Activated CD8-positive, alpha-beta T cell treated with anti-CD3 and anti-CD28 coated beads for 36 hours (primary cell): ENCODE data around the gene TFIP11. TPM values are rescaled to one million over a fixed set of nuclear protein-coding genes. Genes with fewer than 3 reads are reported as not detected.
"Not testable (repeated sequence)": the region's sequence is repeated elsewhere in the genome, so short reads cannot be mapped to it uniquely, and the experiment has no call there.

ENCODE experiments used
- ATAC-seq: fragments of 200-7000 bp; cut with Tn5 transposase; one replicate; pipeline ENCODE4 v1.10.0; 2021; ENCODE audit warnings: mild to moderate bottlenecking, moderate library complexity
- CTCF ChIA-PET: fragments of 350-600 bp; sonication (Branson Sonifier 250); formaldehyde crosslinking; loops from one replicate; lab custom pipeline; 2021; ENCODE audit warnings: antibody characterized with exemption; lab: Charles Lee
- POLR2A ChIA-PET: fragments of 350-600 bp; sonication (Branson Sonifier 250); formaldehyde crosslinking; loops from one replicate; lab custom pipeline; 2021; ENCODE audit warnings: antibody characterized with exemption; lab: Charles Lee
- DNase-seq: peaks from one replicate; pipeline ENCODE4 v3.0.0-alpha.2; 2020
- H3K27ac Mint-ChIP-seq: one replicate; pipeline ENCODE4 v1.8.0; 2021; ENCODE audit warnings: mild to moderate bottlenecking, mixed read lengths
- H3K27me3 Mint-ChIP-seq: one replicate; pipeline ENCODE4 v1.8.0; 2021; ENCODE audit warnings: mixed read lengths
- H3K36me3 Mint-ChIP-seq: one replicate; pipeline ENCODE4 v1.8.0; 2021; ENCODE audit warnings: low read depth, mixed read lengths
- H3K4me1 Mint-ChIP-seq: one replicate; pipeline ENCODE4 v1.8.0; 2021; ENCODE audit warnings: low read depth, mixed read lengths
- H3K4me3 Mint-ChIP-seq: one replicate; pipeline ENCODE4 v1.8.0; 2021; ENCODE audit warnings: mild to moderate bottlenecking, moderate library complexity, mixed read lengths
- H3K9me3 Mint-ChIP-seq: one replicate; pipeline ENCODE4 v1.8.0; 2021; ENCODE audit warnings: mixed read lengths
- intact Hi-C: fragments of 100-400 bp; cut with micrococcal nuclease; formaldehyde crosslinking; loops from one replicate; pipeline ENCODE4 v1.10.0; 2022
- total RNA-seq, 2 experiments: library from RNA; stranded (reverse); gene quantifications; one replicate each; pipeline ENCODE4 v1.2.3, GENCODE V29; 2021
- TF ChIP-seq, protein P1 (sequence below): fragments of 200-600 bp; IDR thresholded peaks from one replicate; pipeline ENCODE4 v1.8.0; 2022; ENCODE audit warnings: antibody characterized with exemption, mild to moderate bottlenecking

Gene TFIP11
- total RNA-seq, 2 experiments from 2014 or later = 37.4 to 37.8 TPM

DNA sequence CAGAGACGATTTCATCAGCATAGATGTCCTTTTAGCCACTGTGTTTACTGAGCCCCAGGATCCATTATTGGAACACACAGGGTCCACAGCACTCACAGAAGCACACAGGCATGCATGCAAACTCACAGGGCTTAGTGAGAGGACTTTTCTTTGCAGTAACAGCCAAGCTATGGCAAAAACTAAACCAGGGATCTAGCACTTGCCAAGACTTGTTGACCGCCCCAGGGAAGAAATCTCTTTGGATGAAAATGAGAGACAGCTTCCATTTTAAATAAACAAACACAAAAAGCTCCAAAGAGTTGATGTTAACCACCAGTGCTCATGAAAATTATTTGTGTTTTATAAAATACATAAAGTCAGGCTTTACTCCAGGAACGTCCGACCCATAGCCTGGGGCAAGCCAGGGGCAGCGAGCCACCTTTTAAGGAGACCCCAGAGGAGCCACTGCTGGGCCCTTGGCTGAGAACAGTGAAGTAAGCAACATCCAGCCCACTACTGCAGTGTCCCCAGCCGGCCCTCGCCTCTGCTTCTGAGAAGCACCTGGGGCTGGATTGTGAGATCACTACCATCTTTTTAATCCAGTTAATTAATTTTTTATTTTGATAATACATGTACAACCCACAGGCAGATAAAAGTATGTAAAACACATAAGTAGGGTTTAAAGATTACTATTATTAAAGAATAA is 22.0 kb upstream of the TFIP11 start:
- no peak for DNase-seq
- ATAC-seq = no peak
- Mint-ChIP-seq H3K27ac (peak overlapping the region; percentile 8), H3K9me3 (no peaks in the 10 kb centered on the region), H3K36me3 (peaks cover 50% of the 10 kb centered on the region), H3K27me3 (no peaks in the 10 kb centered on the region), H3K4me1 (peaks cover 43% of the 10 kb centered on the region), H3K4me3 (no peak overlapping the region)
- intact Hi-C loops = no loop called here
- CTCF ChIA-PET = interaction anchor here (1.4 to 1.7 kb wide), 2 partner anchors 16 to 145 kb away, joined by 3 to 4 read pairs; no protein-coding TSS in a partner anchor
- POLR2A ChIA-PET = interaction anchor here (0.7 to 1.4 kb wide), 4 partner anchors 13 to 881 kb away, joined by 3 to 4 read pairs (median 3); no protein-coding TSS in a partner anchor
- TF ChIP-seq, protein P1, sequence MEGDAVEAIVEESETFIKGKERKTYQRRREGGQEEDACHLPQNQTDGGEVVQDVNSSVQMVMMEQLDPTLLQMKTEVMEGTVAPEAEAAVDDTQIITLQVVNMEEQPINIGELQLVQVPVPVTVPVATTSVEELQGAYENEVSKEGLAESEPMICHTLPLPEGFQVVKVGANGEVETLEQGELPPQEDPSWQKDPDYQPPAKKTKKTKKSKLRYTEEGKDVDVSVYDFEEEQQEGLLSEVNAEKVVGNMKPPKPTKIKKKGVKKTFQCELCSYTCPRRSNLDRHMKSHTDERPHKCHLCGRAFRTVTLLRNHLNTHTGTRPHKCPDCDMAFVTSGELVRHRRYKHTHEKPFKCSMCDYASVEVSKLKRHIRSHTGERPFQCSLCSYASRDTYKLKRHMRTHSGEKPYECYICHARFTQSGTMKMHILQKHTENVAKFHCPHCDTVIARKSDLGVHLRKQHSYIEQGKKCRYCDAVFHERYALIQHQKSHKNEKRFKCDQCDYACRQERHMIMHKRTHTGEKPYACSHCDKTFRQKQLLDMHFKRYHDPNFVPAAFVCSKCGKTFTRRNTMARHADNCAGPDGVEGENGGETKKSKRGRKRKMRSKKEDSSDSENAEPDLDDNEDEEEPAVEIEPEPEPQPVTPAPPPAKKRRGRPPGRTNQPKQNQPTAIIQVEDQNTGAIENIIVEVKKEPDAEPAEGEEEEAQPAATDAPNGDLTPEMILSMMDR = no peak

DNA sequence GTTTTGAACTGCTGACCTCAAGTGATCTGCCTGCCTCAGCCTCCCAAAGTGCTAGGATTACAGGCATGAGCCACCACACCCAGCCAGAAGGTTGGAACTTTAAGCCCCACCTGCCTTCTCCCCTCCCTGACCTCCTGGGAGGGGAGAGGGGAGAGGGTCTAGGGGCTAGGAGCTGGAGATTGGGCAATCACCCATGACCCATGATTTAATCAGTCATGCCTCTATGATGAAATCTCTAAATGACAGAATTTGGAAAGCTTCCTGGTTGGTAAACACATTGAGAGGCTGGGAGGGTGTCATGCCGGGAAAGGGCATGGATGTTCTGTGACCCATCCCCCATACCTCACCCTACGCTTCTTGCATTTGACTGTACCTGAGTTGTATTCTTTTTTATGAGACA is 17.1 kb upstream of the TFIP11 start:
- intact Hi-C loops = no loop called here
- Mint-ChIP-seq H3K27me3 (no peaks in the 10 kb centered on the region), H3K27ac (no peak overlapping the region), H3K4me3 (no peak overlapping the region), H3K4me1 (peaks cover 13% of the 10 kb centered on the region), H3K36me3 (peaks cover 32% of the 10 kb centered on the region), H3K9me3 (no peaks in the 10 kb centered on the region)
- CTCF ChIA-PET = interaction anchor here (0.8 kb wide), 1 partner anchor 21 kb away, joined by 4 read pairs; no protein-coding TSS in a partner anchor
- ATAC-seq (no peak), DNase-seq (no peak)
- TF ChIP-seq, protein P1 = no peak
- POLR2A ChIA-PET = interaction anchor here (0.7 kb wide), 1 partner anchor 17 kb away, joined by 3 read pairs; no protein-coding TSS in a partner anchor

DNA sequence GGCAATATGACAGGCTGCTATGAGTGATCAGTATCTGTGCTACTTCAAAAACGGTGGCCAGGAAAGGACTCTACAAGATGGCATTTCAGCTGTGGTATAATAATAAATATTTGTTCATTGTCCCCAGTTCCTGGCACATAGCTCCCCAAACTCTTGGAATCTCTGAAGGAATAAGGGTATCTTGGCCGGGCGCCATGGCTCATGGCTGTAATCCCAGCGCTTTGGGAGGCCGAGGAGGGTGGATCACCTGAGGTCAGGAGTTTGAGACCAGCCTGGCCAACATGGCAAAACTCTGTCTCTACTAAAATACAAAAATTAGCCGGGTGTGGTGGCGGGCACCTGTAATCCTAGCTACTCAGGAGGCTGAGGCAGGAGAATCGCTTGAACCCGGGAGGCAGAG is 16.2 kb upstream of the TFIP11 start:
- H3K4me1 Mint-ChIP-seq, intact Hi-C loops, H3K4me3 Mint-ChIP-seq, H3K27me3 Mint-ChIP-seq, H3K27ac Mint-ChIP-seq, DNase-seq, H3K9me3 Mint-ChIP-seq, CTCF ChIA-PET, ATAC-seq: not testable (repeated sequence)
- POLR2A ChIA-PET = interaction anchor here (1.9 kb wide), 1 partner anchor 8 kb away, joined by 4 read pairs; no protein-coding TSS in a partner anchor
- H3K36me3 Mint-ChIP-seq = peaks cover 32% of the 10 kb centered on the region

DNA sequence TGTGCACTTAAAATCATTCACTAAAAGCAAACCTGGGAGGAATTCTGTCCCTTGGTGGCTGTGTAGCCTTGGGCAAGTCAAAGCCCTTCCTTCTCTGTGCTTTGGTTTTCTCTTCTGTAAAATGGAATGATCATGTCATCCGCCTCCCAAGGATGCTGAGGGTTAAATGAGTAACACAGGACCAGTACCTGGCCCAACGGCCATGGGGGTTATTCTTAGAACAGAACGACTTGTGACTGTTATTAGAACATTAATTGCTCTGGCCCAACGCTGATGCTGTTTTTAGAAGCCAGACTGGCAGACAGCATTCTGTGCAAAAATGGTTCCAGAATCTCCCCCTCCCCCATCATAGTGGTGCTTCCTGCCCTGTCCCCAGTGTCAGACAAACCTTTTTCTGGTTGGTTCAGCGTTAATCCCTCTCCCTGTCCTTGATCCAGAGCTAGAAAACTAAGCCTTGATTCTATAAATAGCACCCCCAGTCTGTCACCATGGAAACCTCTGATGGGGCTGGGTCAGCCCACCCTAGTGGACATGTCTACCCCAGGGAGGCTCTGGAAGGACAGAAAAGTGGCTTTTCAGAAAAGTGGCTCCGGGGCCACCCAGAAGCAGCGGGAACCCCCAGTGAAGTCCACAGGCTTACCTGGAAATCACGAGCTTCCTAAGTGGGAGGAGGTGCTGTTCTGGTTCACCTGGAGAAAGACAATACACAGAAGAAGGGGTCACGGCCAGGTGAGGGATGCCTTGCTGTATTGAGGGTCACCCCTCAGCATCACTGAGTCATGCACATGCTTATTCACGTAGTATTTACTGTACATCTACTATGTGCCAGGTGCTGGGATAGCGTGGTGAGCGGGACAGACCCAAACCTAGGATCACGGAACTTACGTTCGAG is 15.5 kb upstream of the TFIP11 start:
- peaks cover 33% of the 10 kb centered on the region for H3K36me3 Mint-ChIP-seq
- ATAC-seq (no peak), DNase-seq (no peak)
- CTCF ChIA-PET = no interaction called here
- H3K4me1 Mint-ChIP-seq = peaks cover 6% of the 10 kb centered on the region
- no peak overlapping the region for H3K4me3 Mint-ChIP-seq
- no peaks in the 10 kb centered on the region for H3K27me3 Mint-ChIP-seq
- intact Hi-C loops = no loop called here
- POLR2A ChIA-PET = interaction anchor here (1.9 kb wide), 1 partner anchor 9 kb away, joined by 4 read pairs; no protein-coding TSS in a partner anchor
- peak overlapping the region; percentile 45 for H3K27ac Mint-ChIP-seq
- H3K9me3 Mint-ChIP-seq = no peaks in the 10 kb centered on the region
- TF ChIP-seq, protein P1 = no peak

DNA sequence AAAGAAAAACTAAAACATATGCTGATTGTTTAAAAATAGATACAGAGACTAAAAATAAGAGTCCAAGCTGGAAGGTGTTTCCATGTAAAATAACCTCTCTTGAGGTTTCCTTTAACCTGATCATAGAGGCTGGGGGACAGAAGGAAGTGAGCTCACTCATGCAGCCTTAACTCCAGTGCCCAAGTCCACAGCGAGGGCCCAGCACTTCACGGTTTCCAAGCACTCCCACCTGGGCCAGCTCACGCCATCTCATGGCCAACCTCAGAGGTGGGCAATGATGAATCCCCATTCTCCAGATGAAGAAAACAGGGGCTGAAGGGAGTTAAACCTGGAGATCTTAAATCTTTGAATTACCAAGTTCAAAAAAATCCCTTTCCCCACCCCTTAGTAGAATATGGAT is 14.9 kb upstream of the TFIP11 start:
- Mint-ChIP-seq H3K27ac (peak overlapping the region; percentile 17), H3K4me3 (no peak overlapping the region), H3K4me1 (no peaks in the 10 kb centered on the region), H3K27me3 (no peaks in the 10 kb centered on the region), H3K36me3 (peaks cover 28% of the 10 kb centered on the region), H3K9me3 (no peaks in the 10 kb centered on the region)
- ChIA-PET POLR2A (interaction anchor here (1.0 to 1.9 kb wide), 2 partner anchors 10 to 12 kb away, joined by 4 read pairs; no protein-coding TSS in a partner anchor), CTCF (no interaction called here)
- TF ChIP-seq, protein P1 = no peak
- ATAC-seq = no peak
- intact Hi-C loops = no loop called here
- no peak for DNase-seq
